HFFc6 (cell line): ENCODE data around the gene BDKRB1. TPM values are rescaled to one million over a fixed set of nuclear protein-coding genes. Genes with fewer than 3 reads are reported as not detected.

ENCODE experiments used
- DNase-seq: peaks from one replicate; pipeline ENCODE4 v3.0.0-alpha.2; 2018
- H3K27ac Mint-ChIP-seq: 2 replicates; pipeline ENCODE4 v1.8.0; 2020; ENCODE audit warnings: mild to moderate bottlenecking, mixed read lengths
- H3K27me3 Mint-ChIP-seq: 2 replicates; pipeline ENCODE4 v1.8.0; 2021; ENCODE audit warnings: mild to moderate bottlenecking, moderate library complexity, mixed read lengths; ENCODE audit not compliant: insufficient read depth
- H3K36me3 Mint-ChIP-seq: 2 replicates; pipeline ENCODE4 v1.8.0; 2021; ENCODE audit warnings: low read depth, mixed read lengths
- H3K4me1 Mint-ChIP-seq: 2 replicates; pipeline ENCODE4 v1.8.0; 2020; ENCODE audit warnings: low read depth, mixed read lengths
- H3K4me3 Mint-ChIP-seq: 2 replicates; pipeline ENCODE4 v1.8.0; 2020; ENCODE audit warnings: mild to moderate bottlenecking, moderate library complexity, mixed read lengths
- H3K9me3 Mint-ChIP-seq: 2 replicates; pipeline ENCODE4 v1.8.0; 2020; ENCODE audit warnings: mild to moderate bottlenecking, mixed read lengths
- total RNA-seq, 6 experiments: library from RNA; stranded (reverse); fragmentation: NEBNext Ultra II Directional; extraction: Animal tissue kit (Norgen Biotek cat#: 25700); gene quantifications; 2 replicates in 1 of 6; 3 replicates in 5 of 6; pipeline ENCODE4 v1.2.3, GENCODE V29; 2021
- TF ChIP-seq, protein P1 (sequence below): fragments of 200-600 bp; sonication (generic); IDR thresholded peaks from 2 replicates; pipeline ENCODE4 v1.5.0; 2021; ENCODE audit warnings: antibody characterized with exemption, mild to moderate bottlenecking

Gene BDKRB1
- total RNA-seq, 6 experiments from 2014 or later, result 41.5 to 67.8 (median 59.2) TPM

DNA sequence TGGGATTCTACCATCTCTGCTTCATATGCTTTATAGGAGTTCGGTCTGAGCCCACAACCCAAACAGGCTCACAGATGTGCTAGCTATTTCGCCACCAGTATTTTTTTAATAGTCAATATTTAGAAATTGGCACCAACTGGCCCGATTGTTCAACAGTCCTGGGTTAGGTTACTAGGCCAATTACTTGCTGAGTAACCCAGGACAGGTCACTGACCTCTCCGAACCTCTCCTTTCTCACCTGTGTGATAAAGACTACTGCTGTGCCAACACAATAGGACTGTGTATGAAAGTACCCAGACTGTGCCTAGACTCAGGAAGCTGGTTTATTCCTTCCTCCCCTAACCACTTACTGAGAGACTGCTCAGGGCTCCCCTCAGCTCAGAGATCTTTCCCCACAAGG, 43.1 kb upstream of the BDKRB1 start:
- Mint-ChIP-seq H3K4me3 (no peak overlapping the region), H3K9me3 (peaks cover 15% of the 10 kb centered on the region), H3K4me1 (peaks cover 23% of the 10 kb centered on the region), H3K27ac (no peak overlapping the region), H3K36me3 (peaks cover 29% of the 10 kb centered on the region), H3K27me3 (peaks cover 2% of the 10 kb centered on the region; the same call in 1 of the 2 replicates)
- DNase-seq, result no peak
- TF ChIP-seq, protein P1, sequence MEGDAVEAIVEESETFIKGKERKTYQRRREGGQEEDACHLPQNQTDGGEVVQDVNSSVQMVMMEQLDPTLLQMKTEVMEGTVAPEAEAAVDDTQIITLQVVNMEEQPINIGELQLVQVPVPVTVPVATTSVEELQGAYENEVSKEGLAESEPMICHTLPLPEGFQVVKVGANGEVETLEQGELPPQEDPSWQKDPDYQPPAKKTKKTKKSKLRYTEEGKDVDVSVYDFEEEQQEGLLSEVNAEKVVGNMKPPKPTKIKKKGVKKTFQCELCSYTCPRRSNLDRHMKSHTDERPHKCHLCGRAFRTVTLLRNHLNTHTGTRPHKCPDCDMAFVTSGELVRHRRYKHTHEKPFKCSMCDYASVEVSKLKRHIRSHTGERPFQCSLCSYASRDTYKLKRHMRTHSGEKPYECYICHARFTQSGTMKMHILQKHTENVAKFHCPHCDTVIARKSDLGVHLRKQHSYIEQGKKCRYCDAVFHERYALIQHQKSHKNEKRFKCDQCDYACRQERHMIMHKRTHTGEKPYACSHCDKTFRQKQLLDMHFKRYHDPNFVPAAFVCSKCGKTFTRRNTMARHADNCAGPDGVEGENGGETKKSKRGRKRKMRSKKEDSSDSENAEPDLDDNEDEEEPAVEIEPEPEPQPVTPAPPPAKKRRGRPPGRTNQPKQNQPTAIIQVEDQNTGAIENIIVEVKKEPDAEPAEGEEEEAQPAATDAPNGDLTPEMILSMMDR, result no peak

DNA sequence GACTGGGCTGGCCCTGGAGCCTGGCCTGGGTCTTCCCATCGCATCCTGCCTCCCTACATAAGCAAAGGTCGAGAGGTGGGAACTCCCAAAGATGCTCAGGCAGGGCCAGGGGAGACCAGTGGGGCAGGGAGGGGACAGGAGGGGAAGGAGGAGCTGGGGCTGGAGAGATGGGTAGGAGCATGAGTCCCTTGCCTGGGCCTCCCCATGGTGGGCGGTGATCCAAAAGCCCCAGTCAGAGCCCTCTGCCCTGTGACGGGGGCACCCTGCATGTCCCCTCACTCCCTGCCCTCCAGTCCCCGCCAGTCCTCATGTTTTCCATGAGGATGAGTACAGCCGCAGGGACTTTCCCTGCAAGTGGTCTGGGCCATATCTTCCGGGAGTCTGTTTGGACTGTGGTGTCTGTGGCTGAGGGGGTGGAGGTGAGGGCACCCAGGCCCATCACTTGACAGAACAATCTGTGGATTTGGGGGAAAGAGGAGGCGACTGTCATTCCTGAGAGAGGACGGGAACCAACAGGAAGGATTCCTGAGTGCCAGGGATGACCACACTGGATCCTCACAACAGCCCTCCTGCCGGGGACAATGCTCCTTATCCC, 42.0 kb upstream of the BDKRB1 start:
- H3K9me3 Mint-ChIP-seq, result peaks cover 15% of the 10 kb centered on the region
- peaks cover 2% of the 10 kb centered on the region; the same call in 1 of the 2 replicates for H3K27me3 Mint-ChIP-seq
- TF ChIP-seq, protein P1, result no peak
- H3K4me1 Mint-ChIP-seq, result peaks cover 23% of the 10 kb centered on the region
- peaks cover 29% of the 10 kb centered on the region for H3K36me3 Mint-ChIP-seq
- H3K4me3 Mint-ChIP-seq, result no peak overlapping the region
- DNase-seq, result no peak
- H3K27ac Mint-ChIP-seq, result no peak overlapping the region

DNA sequence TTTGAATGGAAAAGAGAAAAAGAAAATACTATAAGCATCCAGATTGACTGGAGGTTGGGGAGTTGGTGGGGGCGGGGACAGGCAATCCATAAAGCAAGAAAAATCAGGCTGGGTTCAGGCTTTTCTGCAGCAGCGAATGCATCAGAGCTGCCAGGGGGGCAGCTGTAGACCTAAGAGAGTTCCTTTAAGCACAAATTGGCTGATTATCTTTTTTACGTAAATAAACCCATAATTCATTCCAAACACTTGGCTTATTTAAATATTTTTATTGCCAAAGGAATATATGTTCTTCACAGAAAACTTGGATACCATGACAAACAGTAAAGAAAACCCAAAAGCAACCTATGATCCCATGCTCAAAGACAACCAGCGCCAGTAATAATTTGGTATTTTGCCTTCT, 41.2 kb upstream of the BDKRB1 start:
- peaks cover 29% of the 10 kb centered on the region for H3K36me3 Mint-ChIP-seq
- peaks cover 23% of the 10 kb centered on the region for H3K4me1 Mint-ChIP-seq
- DNase-seq, result no peak
- H3K27me3 Mint-ChIP-seq, result peaks cover 2% of the 10 kb centered on the region; the same call in 1 of the 2 replicates
- TF ChIP-seq, protein P1, result no peak
- no peak overlapping the region for H3K4me3 Mint-ChIP-seq
- peaks cover 15% of the 10 kb centered on the region for H3K9me3 Mint-ChIP-seq
- H3K27ac Mint-ChIP-seq, result no peak overlapping the region

DNA sequence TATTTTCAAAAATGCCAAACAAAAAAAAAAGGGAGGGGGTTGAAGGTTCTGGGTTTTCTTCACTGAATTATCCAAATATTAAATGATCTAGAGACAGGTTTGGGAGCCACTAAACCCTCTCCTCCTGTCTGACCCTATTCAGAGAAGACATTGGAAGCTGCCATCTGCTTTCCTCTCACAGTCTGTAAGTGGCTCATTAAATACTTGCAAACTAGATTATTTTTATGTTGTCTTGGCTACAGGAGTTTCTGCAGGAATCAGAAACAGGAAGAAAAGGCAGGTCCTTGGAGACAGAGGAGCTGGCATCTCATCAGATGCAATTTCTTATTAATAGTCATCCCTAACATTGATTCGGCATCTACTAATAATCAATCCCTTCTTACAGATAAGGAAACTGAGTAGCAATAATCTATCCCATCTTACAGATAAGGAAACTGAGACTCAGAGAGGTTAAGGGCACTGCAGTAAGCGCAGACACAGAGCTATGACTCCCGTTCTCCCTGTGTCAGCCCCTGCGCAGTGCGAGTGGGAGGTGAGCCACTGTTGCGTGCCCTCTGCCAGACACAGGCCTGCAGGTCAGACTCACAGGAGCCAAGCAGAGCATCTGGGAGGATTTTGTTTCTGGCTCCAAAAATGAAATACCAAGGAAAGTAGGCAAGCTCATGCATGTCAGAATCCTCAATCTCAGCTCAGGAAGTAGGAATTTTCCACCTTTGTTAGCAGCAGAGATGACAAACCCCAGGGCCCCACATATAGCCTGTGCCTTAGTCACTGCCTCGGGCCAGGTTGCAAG, 40.4 kb upstream of the BDKRB1 start:
- peaks cover 29% of the 10 kb centered on the region for H3K36me3 Mint-ChIP-seq
- peaks cover 2% of the 10 kb centered on the region; the same call in 1 of the 2 replicates for H3K27me3 Mint-ChIP-seq
- TF ChIP-seq, protein P1, result no peak
- H3K4me1 Mint-ChIP-seq, result peaks cover 23% of the 10 kb centered on the region
- no peak overlapping the region for H3K4me3 Mint-ChIP-seq
- DNase-seq, result no peak
- peak overlapping the region; percentile 51 for H3K27ac Mint-ChIP-seq
- H3K9me3 Mint-ChIP-seq, result peaks cover 15% of the 10 kb centered on the region

DNA sequence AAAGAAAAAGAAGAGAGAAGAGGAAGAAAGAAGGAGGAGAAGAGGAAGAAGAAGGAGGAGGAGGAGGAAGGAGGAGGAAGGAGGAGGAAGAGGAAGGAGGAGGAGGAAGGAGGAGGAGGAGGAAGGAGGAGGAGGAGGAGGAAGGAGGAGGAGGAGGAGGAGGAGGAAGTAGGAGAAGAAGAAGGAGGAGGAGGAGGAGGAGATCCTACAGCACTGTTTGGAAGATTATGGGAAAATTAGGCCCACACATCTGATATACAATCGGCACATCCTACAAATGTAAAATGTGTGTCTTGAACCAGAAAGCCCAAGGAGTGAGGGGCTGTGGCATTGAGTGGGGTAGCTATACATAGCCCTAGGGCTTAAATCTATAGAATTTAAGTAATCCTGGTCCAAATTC, 39.4 kb upstream of the BDKRB1 start:
- no peak overlapping the region for H3K27ac Mint-ChIP-seq
- no peaks in the 10 kb centered on the region for H3K27me3 Mint-ChIP-seq
- H3K4me3 Mint-ChIP-seq, result no peak overlapping the region
- H3K36me3 Mint-ChIP-seq, result peaks cover 19% of the 10 kb centered on the region
- TF ChIP-seq, protein P1, result no peak
- DNase-seq, result no peak
- peaks cover 15% of the 10 kb centered on the region for H3K9me3 Mint-ChIP-seq
- peaks cover 23% of the 10 kb centered on the region for H3K4me1 Mint-ChIP-seq
